ENCODE results near the gene RAB7A. TPM values are rescaled to one million over a fixed set of nuclear protein-coding genes. Genes with fewer than 3 reads are reported as not detected.

The RAB7A gene
- total and polyA plus RNA-seq, 10 of the 15 experiments (the other 5 are each of a cell fraction or from before 2014, with no cell fraction given), result 40.3 to 212 (median 160) TPM

DNA sequence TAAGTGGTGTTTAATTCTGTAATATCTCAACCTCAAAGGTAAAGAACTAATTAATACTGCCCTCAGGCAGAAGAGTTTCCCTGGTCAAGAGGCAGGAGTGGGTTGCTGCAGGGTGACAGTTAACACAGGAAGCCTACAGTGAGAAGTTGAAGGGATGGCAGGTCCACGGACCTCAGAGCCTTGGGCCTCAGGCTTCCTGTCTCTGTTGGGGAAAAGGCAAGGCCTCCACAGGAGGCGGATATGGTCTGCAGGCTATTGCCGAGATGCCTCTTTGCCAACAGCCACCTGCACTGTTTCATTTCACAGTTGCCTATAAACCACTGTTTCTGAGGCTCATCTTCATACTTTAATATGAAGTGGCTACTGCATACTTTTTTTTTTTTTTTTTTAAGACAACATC is 42.0 kb upstream of the RAB7A start (continued):
- TF ChIP-seq, protein P1, sequence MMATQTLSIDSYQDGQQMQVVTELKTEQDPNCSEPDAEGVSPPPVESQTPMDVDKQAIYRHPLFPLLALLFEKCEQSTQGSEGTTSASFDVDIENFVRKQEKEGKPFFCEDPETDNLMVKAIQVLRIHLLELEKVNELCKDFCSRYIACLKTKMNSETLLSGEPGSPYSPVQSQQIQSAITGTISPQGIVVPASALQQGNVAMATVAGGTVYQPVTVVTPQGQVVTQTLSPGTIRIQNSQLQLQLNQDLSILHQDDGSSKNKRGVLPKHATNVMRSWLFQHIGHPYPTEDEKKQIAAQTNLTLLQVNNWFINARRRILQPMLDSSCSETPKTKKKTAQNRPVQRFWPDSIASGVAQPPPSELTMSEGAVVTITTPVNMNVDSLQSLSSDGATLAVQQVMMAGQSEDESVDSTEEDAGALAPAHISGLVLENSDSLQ (IDR thresholded peaks at IDR 0.05), result no peak
- TF ChIP-seq FOXK2 (IDR thresholded peaks at IDR 0.05) (no peak), ETV6 (conservative IDR thresholded peaks at IDR 0.05 in 1 of 2, IDR thresholded peaks at IDR 0.05 in 1 of 2; ENCODE audit: borderline replicate concordance in 1 of 2, low read depth in 1 of 2) (no peak)
- TF ChIP-seq, protein P2, sequence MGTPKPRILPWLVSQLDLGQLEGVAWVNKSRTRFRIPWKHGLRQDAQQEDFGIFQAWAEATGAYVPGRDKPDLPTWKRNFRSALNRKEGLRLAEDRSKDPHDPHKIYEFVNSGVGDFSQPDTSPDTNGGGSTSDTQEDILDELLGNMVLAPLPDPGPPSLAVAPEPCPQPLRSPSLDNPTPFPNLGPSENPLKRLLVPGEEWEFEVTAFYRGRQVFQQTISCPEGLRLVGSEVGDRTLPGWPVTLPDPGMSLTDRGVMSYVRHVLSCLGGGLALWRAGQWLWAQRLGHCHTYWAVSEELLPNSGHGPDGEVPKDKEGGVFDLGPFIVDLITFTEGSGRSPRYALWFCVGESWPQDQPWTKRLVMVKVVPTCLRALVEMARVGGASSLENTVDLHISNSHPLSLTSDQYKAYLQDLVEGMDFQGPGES (IDR thresholded peaks at IDR 0.05), result no peak

DNA sequence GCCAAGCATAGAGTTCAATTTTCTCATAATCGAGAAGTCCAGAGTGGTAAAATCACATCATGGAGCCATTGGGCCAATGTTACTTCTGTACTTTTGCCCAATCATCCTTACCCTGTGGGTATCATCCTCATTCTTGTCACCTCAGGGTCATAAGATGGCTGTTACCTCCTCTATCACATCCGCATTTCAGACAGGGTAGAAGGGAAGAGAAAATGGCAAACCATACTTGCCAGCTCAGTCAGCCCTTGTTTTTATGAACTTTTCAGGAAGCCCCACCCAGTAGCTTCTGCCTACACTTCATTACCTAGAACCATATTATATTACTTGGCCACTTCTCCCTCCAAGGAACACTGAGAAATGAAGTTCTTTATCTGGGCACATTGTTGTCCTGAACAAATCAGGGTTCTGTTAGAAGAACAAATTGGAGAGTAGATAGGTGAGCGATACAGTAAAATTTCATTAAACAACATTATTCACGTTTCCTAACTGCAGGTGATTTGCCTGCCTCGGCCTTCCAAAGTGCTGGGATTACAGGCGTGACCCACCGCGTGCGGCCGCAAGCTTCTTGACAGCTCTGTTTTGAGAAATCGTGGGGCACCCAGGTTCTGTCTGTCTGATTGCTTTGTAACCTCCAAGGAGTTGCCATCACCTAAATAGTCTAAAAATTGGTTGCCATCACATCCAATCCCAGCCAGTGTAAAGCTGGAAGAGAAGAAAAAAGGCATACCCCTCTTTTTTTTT is 40.8 kb upstream of the RAB7A start:
- no peaks in the 10 kb centered on the region for H3K9me3 ChIP-seq (replicated peaks; ENCODE audit: control insufficient read depth, insufficient read depth, low read length)
- no peaks in the 10 kb centered on the region for H4K20me1 ChIP-seq (ENCODE audit: control insufficient read depth, insufficient read depth)
- DNase-seq (ENCODE audit: low read depth, low spot score), result no peak
- H3K9ac ChIP-seq (ENCODE audit: control insufficient read depth, insufficient read depth, low read length), result no peak overlapping the region
- in situ Hi-C loops (cut with MboI) (loop anchor here (5.0 kb wide), 1 partner anchor 107 kb away; no protein-coding TSS in a partner anchor), intact Hi-C loops (cut with micrococcal nuclease; ENCODE audit: unreplicated experiment) (no loop called here)
- 81% methylated on average over 11 of the region's 11 CpGs for WGBS (ENCODE audit: insufficient coverage, insufficient replicate concordance, low lambda C conversion rate, missing lambda C conversion rate)
- ChIA-PET SMC1A (ENCODE audit: uncharacterized antibody, unreplicated experiment) (interaction anchor here (0.7 kb wide), 1 partner anchor 115 kb away, joined by 3 read pairs; no protein-coding TSS in a partner anchor), CTCF (interaction anchor here (1.1 to 1.5 kb wide), 2 partner anchors 67 to 110 kb away, joined by 4 to 6 read pairs; no protein-coding TSS in a partner anchor), RAD21 (ENCODE audit: unreplicated experiment) (interaction anchor here (1.5 kb wide), 1 partner anchor 110 kb away, joined by 3 read pairs; no protein-coding TSS in a partner anchor), POLR2A (no interaction called here)
- no peak overlapping the region for H3K27ac ChIP-seq (ENCODE audit: control insufficient read depth, insufficient read depth)
- BruUV-seq (replicated peaks), result no TSS peak
- H3K4me3 ChIP-seq, result no peak overlapping the region
- peaks cover 5% of the 10 kb centered on the region for H3K79me2 ChIP-seq (ENCODE audit: control insufficient read depth, insufficient read depth, low read length)
- no peak for ATAC-seq
- FAIRE-seq, result no peak
- no peak overlapping the region for H2AFZ ChIP-seq (ENCODE audit: control insufficient read depth, low read depth, low read length)
- H3K36me3 ChIP-seq (ENCODE audit: control insufficient read depth in 2 of 2, insufficient read depth in 2 of 2, low read length in 1 of 2), result no peaks in the 10 kb centered on the region
- H3K27me3 ChIP-seq (replicated peaks in 1 of 2; ENCODE audit: control insufficient read depth in 2 of 2, insufficient read depth in 2 of 2, low read length in 1 of 2), result no peaks in the 10 kb centered on the region
- no peak overlapping the region for H3K4me2 ChIP-seq (ENCODE audit: control insufficient read depth, insufficient read depth)
- no peaks in the 10 kb centered on the region for H3K4me1 ChIP-seq (ENCODE audit: control insufficient read depth, insufficient read depth, low read length)
- TF ChIP-seq, protein P3, sequence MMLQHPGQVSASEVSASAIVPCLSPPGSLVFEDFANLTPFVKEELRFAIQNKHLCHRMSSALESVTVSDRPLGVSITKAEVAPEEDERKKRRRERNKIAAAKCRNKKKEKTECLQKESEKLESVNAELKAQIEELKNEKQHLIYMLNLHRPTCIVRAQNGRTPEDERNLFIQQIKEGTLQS (IDR thresholded peaks at IDR 0.05; ENCODE audit: borderline replicate concordance, extremely low read depth, low read depth, low read length), result no peak
- TF ChIP-seq, protein P4, sequence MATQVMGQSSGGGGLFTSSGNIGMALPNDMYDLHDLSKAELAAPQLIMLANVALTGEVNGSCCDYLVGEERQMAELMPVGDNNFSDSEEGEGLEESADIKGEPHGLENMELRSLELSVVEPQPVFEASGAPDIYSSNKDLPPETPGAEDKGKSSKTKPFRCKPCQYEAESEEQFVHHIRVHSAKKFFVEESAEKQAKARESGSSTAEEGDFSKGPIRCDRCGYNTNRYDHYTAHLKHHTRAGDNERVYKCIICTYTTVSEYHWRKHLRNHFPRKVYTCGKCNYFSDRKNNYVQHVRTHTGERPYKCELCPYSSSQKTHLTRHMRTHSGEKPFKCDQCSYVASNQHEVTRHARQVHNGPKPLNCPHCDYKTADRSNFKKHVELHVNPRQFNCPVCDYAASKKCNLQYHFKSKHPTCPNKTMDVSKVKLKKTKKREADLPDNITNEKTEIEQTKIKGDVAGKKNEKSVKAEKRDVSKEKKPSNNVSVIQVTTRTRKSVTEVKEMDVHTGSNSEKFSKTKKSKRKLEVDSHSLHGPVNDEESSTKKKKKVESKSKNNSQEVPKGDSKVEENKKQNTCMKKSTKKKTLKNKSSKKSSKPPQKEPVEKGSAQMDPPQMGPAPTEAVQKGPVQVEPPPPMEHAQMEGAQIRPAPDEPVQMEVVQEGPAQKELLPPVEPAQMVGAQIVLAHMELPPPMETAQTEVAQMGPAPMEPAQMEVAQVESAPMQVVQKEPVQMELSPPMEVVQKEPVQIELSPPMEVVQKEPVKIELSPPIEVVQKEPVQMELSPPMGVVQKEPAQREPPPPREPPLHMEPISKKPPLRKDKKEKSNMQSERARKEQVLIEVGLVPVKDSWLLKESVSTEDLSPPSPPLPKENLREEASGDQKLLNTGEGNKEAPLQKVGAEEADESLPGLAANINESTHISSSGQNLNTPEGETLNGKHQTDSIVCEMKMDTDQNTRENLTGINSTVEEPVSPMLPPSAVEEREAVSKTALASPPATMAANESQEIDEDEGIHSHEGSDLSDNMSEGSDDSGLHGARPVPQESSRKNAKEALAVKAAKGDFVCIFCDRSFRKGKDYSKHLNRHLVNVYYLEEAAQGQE (IDR thresholded peaks at IDR 0.05; ENCODE audit: low read depth, low read length), result no peak
- TF ChIP-seq ZNF384 (IDR thresholded peaks at IDR 0.05; ENCODE audit: borderline replicate concordance, low read depth, low read length) (no peak), NFYA (IDR thresholded peaks at IDR 0.05; ENCODE audit: borderline replicate concordance, low read depth, low read length) (no peak), CEBPB (IDR thresholded peaks at IDR 0.05; ENCODE audit: borderline replicate concordance in 1 of 2, low read depth in 2 of 2, low read length in 2 of 2) (no peak), CBX3 (IDR thresholded peaks at IDR 0.05; ENCODE audit: borderline replicate concordance, low read depth) (no peak), ZSCAN29 (IDR thresholded peaks at IDR 0.05) (no peak)
- TF ChIP-seq, protein P5, sequence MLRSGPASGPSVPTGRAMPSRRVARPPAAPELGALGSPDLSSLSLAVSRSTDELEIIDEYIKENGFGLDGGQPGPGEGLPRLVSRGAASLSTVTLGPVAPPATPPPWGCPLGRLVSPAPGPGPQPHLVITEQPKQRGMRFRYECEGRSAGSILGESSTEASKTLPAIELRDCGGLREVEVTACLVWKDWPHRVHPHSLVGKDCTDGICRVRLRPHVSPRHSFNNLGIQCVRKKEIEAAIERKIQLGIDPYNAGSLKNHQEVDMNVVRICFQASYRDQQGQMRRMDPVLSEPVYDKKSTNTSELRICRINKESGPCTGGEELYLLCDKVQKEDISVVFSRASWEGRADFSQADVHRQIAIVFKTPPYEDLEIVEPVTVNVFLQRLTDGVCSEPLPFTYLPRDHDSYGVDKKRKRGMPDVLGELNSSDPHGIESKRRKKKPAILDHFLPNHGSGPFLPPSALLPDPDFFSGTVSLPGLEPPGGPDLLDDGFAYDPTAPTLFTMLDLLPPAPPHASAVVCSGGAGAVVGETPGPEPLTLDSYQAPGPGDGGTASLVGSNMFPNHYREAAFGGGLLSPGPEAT (IDR thresholded peaks at IDR 0.05; ENCODE audit: low read depth), result no peak

Data from GM12878 (cell line).